Smooth muscle cell of the brain vasculature (primary cell): ENCODE data around the gene EED.

Experiments
- DNase-seq: peaks from one replicate; pipeline ENCODE4 v3.0.0-alpha.2; 2012; ENCODE audit warnings: low read depth, low spot score

The EED gene, protein sequence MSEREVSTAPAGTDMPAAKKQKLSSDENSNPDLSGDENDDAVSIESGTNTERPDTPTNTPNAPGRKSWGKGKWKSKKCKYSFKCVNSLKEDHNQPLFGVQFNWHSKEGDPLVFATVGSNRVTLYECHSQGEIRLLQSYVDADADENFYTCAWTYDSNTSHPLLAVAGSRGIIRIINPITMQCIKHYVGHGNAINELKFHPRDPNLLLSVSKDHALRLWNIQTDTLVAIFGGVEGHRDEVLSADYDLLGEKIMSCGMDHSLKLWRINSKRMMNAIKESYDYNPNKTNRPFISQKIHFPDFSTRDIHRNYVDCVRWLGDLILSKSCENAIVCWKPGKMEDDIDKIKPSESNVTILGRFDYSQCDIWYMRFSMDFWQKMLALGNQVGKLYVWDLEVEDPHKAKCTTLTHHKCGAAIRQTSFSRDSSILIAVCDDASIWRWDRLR

DNA sequence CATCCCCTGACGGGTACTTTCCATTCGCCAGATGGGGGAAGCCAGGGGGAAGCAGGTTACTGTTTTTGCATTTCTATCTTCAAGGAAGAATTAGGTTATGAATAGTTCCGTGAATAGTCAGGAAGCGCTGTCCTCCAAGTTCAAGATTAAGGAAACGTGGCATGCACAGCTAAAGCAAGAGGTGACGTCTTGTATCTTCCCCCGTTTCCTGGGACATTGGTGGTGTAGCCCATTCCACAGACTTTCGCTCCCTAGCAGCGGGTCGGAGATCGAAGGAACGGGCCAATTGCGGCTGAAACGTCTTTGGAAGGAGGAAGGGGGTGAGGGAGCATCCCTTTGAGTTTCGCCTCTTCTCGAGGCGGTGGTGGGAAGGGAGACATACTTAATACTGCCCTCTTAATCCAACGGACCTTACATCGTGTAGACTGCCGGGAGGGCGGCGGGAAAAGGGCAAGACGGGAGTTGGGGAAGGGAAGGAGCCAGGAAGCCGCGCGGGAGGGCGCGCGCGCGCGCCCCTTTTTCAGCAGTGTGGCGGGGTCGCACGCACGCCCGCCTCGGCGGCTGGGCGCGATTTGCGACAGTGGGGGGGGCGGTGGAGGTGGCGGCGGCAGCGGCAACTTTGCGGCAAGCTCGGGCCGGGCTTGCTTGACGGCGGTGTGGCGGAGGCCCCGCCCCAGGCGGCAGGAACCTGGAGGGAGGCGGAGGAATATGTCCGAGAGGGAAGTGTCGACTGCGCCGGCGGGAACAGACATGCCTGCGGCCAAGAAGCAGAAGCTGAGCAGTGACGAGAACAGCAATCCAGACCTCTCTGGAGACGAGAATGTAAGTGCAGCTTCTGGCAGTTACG, at the start of gene EED:
EED (plus strand) TSS at position 232 of the 847 bp plus-strand sequence; CDS start at position 709, 477 bp downstream.
- peak; percentile 86 for DNase-seq

DNA sequence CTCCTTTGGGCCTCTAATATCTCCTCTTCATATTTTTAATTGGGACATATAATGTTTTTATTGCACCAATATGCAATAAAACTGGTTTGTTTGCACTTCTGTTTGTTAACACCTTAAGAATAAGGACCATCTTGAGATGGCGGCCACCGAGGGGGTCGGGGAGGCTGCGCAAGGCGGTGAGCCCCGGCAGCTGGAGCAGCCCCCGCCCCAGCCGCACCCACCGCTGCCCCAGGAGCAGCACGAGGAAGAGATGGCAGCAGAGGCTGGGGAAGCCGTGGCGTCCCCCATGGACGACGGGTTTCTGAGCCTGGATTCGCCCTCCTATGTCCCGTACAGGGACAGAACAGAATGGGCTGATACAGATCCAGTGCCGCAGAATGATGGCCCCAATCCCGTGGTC, 49.6 kb upstream of the EED start:
- no peak for DNase-seq

GRCh38 chr11:86196085-86196696, 48.4 kb upstream of the EED start:
- no peak for DNase-seq

DNA sequence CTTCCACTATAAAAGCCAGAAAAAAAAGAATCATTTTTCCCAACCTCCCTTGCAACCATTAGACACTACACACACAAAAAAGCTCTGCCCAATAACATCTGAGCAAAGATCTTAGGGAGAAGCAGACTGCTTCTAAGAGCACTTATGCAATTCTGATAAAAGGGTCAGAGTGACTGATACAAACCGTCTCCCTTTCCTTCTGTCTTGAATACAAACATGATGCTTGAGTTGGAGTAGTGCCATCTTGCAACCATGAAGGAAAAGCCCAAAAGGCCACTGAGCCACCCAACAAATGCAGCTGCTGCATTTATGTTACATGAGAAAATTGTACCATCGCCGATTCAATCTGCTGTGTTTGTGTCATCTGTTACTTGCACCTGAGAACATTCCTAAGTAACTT, 47.6 kb upstream of the EED start:
- no peak for DNase-seq

- DNase-seq: no peak
Observed at GRCh38 chr11:86197448-86197847, 47.1 kb upstream of the EED start.

GRCh38 chr11:86198139-86198538, 46.4 kb upstream of the EED start:
- DNase-seq: no peak

GRCh38 chr11:86199354-86199753, 45.2 kb upstream of the EED start:
- no peak for DNase-seq

GRCh38 chr11:86201371-86201884, 43.1 kb upstream of the EED start:
- no peak for DNase-seq

DNA sequence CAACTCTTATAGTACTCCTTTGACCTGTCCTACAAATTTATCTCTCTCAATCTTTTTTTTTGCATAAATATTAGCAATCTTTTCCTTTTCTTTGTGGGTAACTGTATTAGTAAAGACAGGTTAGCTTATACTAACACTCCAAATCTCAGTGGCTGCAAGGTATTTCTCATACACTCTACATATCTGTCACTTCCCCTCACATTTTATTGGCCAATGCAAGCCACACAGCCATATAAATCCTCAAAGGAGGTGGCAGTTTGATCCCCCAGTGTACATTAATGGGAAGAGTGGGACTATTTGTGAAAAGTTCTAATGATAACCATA, 42.6 kb upstream of the EED start:
- no peak for DNase-seq

- DNase-seq: no peak
Observed at GRCh38 chr11:86204356-86204755, 40.2 kb upstream of the EED start.

DNA sequence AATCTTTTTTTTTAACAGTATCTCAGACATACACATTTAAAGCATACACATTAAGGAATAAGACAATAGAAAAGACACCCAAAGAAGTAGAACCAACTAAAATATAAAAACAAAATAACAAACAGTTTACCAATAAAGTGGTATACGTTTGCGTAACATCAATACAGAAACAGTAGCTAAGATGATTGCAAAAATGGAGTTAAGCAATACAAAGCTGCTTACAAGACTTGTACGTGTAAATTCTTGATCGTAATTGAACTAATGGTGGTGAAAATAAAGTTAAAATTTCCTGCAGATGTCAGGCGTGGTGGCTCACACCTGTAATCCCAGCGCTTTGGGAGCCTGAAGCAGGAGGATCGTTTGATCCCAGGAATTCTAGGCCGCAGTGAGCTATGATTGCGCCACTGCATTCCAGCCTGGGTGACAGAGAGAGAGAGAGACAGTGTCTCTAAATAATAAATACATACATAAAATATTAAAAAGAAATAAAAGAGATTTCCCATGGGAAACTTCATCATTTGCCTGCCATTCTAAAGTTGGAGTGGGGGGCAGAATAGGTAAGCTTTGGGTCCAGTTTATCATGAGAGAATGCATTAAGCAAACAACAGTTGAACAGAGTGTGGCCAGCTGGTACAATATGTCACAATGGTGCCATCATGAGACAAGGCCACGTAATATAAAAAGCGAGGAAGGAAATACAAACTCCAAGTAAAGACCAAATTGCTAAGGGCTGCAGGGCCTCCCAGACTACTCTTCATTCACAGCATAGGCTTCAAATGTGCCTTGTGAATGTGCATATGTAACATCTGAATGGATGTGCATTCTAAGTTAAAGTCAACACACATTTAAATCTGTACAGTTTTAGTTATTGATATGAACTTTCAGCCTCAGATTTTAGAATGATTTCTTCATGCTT, 38.9 kb upstream of the EED start:
- DNase-seq: no peak

- no peak for DNase-seq
Observed at GRCh38 chr11:86206337-86206695, 38.2 kb upstream of the EED start.

GRCh38 chr11:86207413-86207812, 37.1 kb upstream of the EED start:
- no peak for DNase-seq

DNA sequence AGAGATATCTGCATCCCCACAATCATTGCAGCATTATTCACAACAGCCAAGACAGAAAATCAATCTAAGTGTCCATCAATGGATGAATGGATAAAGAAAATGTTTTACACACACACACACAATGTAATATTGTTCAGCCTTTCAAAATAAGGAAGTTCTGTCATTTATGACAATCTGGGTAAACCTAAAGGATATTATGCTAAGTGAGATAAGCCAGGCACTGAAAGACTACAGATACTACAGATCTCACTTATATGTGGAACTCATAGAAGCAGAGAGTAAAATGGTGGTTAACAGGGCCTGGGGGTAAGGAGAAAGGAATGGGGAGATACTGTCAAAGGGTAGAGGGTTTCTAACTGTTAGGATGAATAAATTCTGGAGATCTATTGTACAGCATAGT, 36.0 kb upstream of the EED start:
- no peak for DNase-seq

DNA sequence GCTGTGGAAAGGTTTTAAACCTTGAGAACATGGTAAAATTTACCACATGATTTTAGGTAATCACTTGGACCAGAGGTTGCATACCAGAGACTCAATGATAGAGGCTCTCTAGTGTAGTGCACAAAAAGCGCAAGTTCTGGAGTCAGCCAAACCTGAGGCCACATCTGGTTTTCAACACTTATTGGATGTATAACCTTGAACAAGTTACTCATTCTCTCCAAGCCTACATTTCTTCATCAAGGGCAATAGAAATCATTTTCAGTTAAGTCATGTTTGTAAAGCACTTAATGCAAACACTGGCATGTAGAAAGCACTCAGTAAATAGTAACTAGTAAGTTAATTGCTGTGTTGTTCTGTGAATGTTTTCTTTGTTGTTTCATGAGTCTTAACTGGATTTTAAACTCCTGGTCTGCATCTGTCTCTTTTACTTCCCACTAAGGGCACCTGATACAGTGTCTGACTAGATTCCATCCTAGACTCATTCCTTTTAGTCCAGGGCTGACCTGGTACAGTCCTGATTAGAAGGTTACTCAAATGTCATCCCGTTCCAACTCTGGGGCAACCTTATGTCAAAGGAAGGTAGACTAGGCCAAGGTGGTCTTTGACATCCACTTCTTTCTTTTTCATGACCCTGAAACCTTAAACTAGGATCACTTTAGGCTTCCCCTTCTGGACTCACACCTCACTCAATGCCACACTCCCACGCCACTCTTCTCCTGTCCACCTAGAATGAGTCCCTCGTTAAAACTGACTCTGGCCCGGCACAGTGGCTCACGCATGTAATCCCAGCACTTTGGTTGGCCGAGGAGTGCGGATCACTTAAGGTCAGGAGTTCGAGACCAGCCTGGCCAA, 34.5 kb upstream of the EED start:
- DNase-seq: no peak

DNA sequence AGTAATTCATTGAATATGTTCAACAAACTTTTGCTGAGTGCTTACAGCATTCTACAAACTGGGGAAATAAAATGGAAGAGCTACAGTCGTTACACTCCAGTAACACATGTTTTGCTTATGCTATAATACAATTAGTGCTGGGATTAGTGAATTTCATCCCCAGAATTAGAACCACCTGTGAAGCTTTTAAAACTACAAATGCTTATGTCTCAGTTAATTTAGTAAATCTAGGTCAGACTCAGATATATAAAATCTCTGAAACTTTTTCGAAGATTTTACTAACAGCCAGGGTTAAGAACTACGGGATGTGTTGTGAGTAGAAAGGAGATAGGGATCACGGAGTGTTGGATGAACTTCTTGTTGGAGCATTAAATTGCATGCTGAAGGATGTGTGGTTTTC, 33.7 kb upstream of the EED start:
- DNase-seq: no peak

- no peak for DNase-seq
Observed at GRCh38 chr11:86211619-86212018, 32.9 kb upstream of the EED start.

DNA sequence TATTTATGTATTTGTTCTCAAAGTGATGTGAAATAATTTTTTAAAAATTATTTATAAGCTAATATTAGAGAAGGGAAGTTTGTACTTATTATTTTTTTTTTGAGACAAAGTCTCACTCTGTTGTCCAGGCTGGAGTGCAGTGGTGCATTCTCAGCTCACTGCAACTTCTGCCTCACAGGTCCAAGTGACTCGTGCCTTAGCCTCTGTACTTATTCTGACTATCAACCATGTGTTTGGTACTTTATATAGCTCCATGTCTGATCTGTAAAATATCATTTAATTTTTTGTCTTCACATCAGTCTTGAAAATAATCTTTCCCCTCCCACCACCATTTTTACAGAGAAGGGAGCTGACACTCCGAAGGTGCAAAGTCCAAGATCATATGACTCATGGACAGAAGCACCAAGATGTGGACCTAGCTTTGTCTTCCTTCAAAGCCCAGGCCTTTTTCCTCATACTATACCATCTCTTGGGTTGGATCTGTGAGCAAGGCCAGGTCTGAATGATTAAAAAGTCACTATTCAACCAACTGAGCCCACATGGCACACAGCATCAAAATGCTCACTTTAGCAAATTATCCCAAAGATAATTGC, 32.4 kb upstream of the EED start:
- no peak for DNase-seq

GRCh38 chr11:86214710-86215109, 29.8 kb upstream of the EED start:
- DNase-seq: no peak
